HG03342 (cell line): ENCODE data around the gene KRT27.

ENCODE experiments used
- ATAC-seq: cut with Tn5 transposase; IDR thresholded peaks from one replicate; pipeline ENCODE4 v1.9.1; 2021; ENCODE audit warnings: mild to moderate bottlenecking, moderate library complexity; ENCODE audit not compliant: unreplicated experiment

The KRT27 gene

GRCh38 chr17:40809721-40810421 lies 27.5 kb upstream of the KRT27 start:
- no peak for ATAC-seq

GRCh38 chr17:40806131-40806530 lies 23.8 kb upstream of the KRT27 start:
- no peak for ATAC-seq

GRCh38 chr17:40803617-40804082 lies 21.3 kb upstream of the KRT27 start:
- ATAC-seq = no peak

- no peak for ATAC-seq
Observed at GRCh38 chr17:40801157-40801556, 18.8 kb upstream of the KRT27 start.

GRCh38 chr17:40800381-40800780 lies 18.0 kb upstream of the KRT27 start:
- ATAC-seq = no peak

GRCh38 chr17:40799859-40800258 lies 17.5 kb upstream of the KRT27 start, which contains the start of gene KRT28:
Gene KRT28 (minus strand): TSS chr17:40799959. CDS start chr17:40799893, 66 bp downstream.
- no peak for ATAC-seq

- ATAC-seq = no peak
Observed at GRCh38 chr17:40796846-40797245, 14.5 kb upstream of the KRT27 start.

GRCh38 chr17:40795019-40795667 lies 12.8 kb upstream of the KRT27 start:
- no peak for ATAC-seq

- ATAC-seq = no peak
Observed at GRCh38 chr17:40794466-40794865, 12.1 kb upstream of the KRT27 start.

- no peak for ATAC-seq
Observed at GRCh38 chr17:40793832-40794231, 11.5 kb upstream of the KRT27 start.

GRCh38 chr17:40791787-40792436 lies 9.6 kb upstream of the KRT27 start:
- ATAC-seq = no peak

- ATAC-seq = no peak
Observed at GRCh38 chr17:40791111-40791510, 8.8 kb upstream of the KRT27 start.

- ATAC-seq = no peak
Observed at GRCh38 chr17:40779181-40779909, 3.0 kb downstream of the KRT27 start.

- ATAC-seq = no peak
Observed at GRCh38 chr17:40778461-40778860, 3.9 kb downstream of the KRT27 start.

GRCh38 chr17:40777971-40778370 lies 4.4 kb downstream of the KRT27 start:
- ATAC-seq = no peak

GRCh38 chr17:40777459-40777858 lies 4.9 kb downstream of the KRT27 start:
- ATAC-seq = no peak

GRCh38 chr17:40775945-40776344 lies 6.4 kb downstream of the KRT27 start:
- ATAC-seq = no peak

- no peak for ATAC-seq
Observed at GRCh38 chr17:40772101-40772500, 10.2 kb downstream of the KRT27 start, which contains the start of gene KRT26. Gene KRT26 (minus strand): TSS chr17:40772201. CDS start chr17:40772113, 88 bp downstream.

- ATAC-seq = no peak
Observed at GRCh38 chr17:40765657-40766056, 16.7 kb downstream of the KRT27 start.

GRCh38 chr17:40763752-40764151 lies 18.6 kb downstream of the KRT27 start:
- ATAC-seq = no peak
